ENCODE results near the gene GJB6. TPM values are rescaled to one million over a fixed set of nuclear protein-coding genes. Genes with fewer than 3 reads are reported as not detected.

GJB6 gene
- total RNA-seq, 1 experiment from 2014 or later: not detected

DNA sequence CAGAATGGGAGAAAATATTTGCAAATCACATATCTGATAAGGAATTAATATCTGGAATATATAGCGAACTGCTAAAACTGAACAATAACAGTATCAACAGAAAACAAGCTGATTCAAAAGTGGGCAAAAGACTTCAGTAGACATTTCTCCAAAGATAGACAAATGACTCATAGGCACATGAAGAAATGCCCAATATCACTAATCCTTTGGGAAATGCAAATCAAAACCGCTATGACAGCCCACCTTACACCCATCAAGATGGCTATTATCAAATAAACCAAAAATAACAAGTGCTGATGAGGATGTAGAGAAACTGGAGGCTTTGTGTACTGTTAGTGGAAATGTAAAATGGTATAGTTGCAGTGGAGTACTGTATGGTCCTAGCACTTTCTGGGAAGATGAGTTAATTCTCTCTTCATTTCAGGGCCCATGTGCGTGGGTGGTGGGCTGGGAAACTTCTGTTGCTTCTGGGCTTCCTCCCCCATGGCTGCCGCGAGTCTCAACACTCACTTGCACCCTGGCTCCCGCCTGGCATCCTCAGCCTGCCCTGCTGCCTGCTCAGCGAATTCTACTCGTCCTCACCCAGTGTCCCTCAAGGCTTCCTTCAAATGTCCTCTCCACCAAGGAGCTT lies 58.9 kb downstream of the GJB6 start:
- DNase-seq (ENCODE audit: low read depth): no peak
- in situ Hi-C loops (cut with HindIII; ENCODE audit: low pct_unique_long_range_greater_than_20kb, low sequenced_read_pairs): no loop called here

Other genes with a start within 250 kb of the GJB6 start
- gene GJA3, start 71.3 kb downstream of the GJB6 start, total RNA-seq (2014; rRNA removed; shearing (Covaris generic); ENCODE audit: low replicate concordance): 1.7 and 5.6 TPM in 2 replicates
- gene GJB2, start 39.4 kb downstream of the GJB6 start, total RNA-seq (2014; rRNA removed; shearing (Covaris generic); ENCODE audit: low replicate concordance): 2.8 and 3.7 TPM in 2 replicates

Measured in Caki2 (cell line).